DOHH2 (cell line): ENCODE data around the gene NSUN6.
"Not testable (repeated sequence)": the region's sequence is repeated elsewhere in the genome, so short reads cannot be mapped to it uniquely, and the experiment has no call there.

Experiments used
- CTCF ChIP-seq: fragments of 200-600 bp; sonication (generic); IDR thresholded peaks from one replicate; pipeline ENCODE4 v1.5.1; 2014; ENCODE audit warnings: antibody characterized with exemption, mild to moderate bottlenecking, low read depth, low read length; ENCODE audit not compliant: poor library complexity, severe bottlenecking
- EZH2phosphoT487 ChIP-seq: fragments of 200-600 bp; sonication (generic); IDR thresholded peaks from 2 replicates; pipeline ENCODE4 v1.6.1; 2017; ENCODE audit warnings: borderline replicate concordance, mild to moderate bottlenecking, antibody characterized with exemption, low read length, moderate library complexity, mixed read lengths

GRCh38 chr10:18632500-18632899 is 18.9 kb downstream of the NSUN6 start:
- not testable (repeated sequence) for TF ChIP-seq CTCF, EZH2phosphoT487
